ENCODE measurements around the gene OTOF. TPM values are rescaled to one million over a fixed set of nuclear protein-coding genes. Genes with fewer than 3 reads are reported as not detected.
"Not testable (repeated sequence)": the region's sequence is repeated elsewhere in the genome, so short reads cannot be mapped to it uniquely, and the experiment has no call there.

OTOF gene
- total RNA-seq, 1 donor from 2014 or later = 0.47 TPM

DNA sequence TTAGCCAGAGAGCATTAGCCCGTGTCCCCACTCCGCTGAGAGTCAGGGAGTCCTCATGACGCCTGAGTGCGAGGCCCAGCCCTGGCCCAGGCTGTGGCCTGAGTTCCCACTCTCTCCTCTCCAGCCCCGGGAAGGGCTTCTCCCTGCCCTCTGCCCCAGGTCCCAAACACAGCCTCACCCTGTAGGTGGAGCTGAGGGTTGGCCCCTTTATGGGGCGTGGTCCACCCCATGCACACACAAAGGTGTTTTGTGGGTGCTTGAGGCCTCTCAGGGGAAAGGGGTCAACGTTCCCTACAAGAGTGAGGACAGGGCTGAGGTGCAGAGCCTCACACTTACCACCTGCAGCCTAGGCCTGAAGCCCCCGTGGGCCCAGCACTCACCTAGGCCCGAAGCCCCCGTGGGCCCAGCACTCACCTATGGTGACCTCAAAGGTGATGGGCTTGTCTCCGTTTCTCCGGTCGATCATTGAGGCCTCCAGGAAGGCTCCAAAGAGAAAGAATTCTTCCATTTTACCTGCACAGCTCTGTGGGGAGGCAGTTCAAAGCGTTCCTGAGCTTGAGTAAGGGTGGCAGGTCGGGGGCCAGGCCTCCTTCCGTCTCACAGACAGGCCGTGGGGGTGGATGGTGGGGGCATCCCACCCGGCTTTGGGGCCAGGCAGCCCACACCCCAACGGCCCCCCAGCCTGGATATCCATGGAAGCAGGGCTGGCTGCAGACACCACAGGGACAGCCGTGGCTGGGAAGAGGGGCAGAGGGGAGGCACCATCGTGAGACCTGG is 2.1 kb upstream of the OTOF start:
- no peak for DNase-seq

DNA sequence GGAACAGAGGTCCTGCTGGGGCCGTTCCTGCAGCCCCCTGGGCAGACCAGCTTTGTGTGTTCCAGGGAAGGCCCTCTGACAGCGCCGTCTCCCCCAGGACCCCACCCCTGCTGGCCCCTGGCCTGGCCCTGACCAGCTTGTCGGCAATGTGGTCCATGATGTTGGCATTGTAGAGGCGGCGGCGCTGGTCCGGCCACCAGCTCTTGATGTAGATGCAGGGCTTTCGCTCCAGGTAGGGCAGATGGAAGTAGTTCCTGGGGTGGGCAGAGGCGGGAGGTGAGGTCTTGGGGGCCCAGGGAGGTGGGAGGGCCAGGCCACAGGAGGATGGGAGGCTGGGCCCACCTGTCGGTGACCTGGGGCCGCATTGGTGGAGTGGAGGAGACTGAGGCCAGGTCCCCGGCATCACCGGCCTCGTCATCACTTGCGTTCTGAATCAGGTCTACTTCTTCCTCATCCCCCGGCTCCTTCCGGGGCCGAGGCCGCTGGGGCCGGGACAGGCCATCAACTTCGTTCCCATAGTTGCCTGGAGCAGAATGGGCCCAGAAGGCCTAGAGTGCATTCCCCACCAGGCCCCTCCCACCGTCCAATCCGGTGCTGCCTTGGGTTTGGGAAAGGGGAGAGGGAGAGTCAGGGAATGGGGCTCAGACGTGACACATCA is 1.3 kb upstream of the OTOF start:
- DNase-seq = no peak

DNA sequence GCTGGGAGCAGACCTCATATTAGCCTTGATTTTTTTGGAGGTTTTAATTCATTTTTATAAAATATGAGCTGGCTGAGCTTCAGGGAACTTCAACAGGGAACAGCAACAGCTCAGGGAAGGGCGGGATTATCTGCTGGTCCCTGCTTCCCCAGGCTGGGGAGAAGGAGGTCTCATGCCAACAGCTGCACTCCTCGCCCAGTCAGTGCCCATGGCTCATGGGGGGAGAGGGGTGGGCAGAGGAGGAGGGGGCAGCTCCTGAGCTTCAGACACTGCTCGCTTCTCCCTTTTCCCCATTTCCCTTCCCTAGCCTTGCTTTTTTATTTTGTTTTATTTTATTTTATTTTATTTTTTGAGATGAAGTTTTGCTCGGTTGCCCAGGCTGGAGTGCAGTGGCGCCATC is 442 bp upstream of the OTOF start:
- DNase-seq = no peak

DNA sequence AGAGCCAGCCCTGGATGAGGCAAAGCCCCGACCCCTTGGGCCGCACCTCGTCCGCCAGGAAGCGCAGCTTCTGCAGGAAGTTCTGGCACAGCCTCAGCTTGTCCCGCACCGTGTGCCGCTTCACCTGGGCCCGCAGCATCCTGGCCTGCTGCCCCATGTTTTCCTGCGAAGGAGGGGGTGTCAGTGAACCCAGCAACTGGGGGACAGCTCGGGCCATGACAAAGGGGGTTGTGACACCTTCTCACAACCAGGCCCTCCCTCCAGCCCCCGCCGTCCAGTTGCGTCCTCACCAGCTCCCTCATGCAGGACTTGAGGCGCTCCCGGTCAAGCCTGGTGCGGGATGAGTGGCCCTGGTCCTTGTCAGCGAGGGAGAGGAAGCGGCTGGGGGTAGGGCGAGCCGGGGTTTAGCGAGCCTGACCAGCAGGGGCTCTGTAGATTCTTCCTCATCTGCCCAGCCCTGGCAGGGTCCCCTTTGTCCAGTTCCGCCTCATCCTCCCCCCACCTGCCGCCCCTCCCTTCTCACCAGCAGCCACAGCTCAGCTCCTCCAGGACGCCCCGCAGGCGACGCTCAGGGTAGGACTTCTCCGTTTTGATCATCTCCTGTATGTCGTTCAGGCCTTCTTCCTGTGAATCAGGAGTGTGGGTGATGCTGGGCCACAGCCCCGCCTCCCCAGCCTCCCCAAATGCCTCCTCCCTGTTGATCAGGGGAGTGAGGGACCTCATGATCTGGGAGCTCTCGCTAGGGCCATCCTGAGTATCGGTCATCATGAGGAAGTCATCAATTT is 606 bp downstream of the OTOF start:
- no peak for DNase-seq

DNA sequence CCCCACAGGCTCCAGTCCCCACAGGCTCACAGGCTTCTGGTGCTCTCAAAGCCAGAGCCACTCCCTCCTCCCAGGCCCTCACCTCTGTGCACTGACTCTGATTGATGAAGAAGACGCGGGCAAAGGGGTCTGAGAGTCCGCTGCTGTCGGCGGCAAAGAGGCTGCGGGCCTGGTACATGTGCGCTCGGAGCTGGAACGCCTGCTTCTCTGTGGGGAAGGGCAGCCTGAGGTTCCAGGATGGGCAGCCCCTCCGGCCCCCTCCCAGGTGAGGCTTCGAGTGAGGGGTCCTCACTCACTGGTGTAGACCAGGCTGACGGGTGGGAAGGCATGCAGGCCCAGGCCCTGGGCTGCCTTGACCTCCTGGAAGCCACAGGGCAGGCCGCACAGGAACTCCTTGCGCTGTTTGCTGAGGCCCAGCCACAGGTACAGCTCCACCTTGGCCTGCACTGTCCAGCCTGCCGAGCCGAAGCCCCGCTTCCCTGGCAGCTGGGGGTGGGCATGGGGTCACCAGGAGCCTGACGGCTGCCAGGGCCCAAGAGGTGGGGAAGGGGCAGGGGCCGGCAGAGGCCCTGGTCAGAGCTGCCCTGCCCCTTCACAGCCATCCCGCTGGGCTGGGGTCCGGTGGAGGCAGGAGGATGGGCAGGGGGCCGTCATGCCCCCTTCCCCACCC is 2.0 kb downstream of the OTOF start:
- no peak for DNase-seq

DNA sequence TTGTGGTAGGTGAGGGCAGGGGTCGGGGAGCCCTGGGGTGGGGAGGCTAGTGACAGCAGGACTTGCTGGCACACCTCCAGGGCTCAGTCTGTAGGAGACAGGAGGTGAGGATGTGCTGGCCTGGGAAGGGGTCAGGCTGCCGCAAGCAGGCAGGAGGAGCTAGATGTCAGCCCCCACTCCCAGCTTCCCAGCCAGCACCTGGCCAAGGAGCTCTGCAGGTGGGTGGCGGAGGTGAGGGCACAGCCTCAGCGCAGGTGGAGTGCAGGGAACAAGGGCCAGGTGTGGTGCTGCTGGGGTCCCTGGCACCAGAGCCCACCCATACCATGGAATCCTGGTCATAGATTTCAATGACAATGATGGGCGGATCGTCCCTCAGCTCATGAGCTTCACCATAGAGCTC is 2.9 kb downstream of the OTOF start:
- no peak for DNase-seq

DNA sequence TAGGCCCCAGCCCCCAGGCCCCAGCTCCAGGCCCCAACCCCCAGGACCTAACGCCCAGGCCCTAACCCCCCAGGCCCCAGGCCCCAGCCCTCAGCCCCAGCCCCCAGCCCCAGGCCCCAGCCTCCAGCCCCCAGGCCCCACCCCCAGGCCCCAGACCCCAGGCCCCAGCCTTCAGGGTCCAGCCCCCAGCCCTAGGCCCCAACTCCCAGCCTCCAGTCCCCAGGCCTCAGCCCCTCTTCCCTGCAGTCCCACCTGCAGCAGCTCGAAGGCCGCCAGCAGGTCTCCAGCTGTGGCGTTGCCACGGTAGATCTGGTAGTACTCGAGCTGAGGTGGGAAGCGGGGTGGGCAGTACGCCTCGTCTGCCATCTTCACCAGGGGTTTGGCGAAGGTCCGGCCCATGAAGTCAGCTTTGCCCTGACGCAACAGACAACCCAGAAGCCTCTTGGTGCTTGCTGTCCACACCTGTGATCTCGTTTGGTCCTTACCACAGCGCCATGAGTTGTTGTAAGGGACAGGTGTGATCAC is 3.6 kb downstream of the OTOF start:
- DNase-seq = no peak

DNA sequence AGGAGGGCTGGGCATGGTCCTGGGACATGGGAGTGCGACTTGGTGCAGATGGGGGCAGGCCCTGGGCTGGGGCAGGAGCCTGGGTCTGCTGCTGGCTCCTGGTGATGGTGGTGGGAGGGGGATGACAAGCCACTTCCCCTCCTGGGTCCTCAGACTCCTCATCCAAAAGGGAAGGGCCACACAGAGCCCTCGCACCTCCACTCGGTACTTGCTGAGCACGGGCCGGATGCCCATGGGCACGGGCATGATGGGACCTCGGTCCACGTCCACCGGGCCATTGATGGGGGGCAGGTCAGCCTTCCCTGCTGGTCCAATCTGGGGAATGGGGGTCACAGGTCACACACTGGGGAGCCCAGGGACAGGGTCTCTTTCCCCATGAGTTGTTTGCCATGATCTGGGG is 4.1 kb downstream of the OTOF start:
- no peak for DNase-seq

DNA sequence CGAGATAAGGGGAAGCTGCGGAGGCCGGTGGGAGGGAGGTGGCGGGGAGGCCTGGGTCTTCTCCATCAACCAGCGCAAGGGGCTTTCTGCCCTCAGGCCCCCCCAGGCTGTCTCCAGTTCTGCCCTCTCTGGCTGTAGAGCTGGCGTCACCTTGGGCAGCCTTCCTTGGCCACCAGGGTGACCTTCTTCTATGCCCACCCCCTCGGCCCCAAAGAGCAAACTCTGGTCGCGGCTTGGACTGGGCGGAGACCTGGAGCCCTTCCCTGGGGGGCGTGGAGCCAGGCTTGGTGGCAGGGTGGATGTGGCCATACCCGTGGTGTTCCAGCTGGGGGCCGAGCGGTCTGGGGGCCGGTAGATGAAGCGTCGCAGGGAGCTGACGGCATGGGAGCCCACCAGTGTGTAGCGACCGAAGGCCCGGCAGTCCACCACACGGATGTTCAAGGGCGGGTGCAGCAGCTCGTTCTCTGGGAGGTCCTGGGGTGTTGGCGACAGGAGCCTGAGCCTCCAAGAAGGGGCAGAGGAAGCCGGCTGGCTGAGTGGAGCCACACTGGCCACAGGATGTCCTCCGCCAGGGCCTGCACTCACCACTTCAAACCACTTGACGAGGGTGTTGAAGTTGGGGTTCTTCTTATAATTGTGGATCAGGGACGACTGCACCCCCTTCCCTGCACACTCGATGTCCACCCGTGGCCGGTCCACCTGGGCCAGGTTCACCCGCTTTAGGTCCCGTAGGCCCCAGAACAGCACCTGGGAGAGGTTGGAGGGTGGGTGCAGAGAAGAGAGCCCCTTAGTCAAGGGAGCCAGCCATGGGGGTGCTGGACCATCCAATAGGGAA is 4.9 kb downstream of the OTOF start:
- no peak for DNase-seq

DNA sequence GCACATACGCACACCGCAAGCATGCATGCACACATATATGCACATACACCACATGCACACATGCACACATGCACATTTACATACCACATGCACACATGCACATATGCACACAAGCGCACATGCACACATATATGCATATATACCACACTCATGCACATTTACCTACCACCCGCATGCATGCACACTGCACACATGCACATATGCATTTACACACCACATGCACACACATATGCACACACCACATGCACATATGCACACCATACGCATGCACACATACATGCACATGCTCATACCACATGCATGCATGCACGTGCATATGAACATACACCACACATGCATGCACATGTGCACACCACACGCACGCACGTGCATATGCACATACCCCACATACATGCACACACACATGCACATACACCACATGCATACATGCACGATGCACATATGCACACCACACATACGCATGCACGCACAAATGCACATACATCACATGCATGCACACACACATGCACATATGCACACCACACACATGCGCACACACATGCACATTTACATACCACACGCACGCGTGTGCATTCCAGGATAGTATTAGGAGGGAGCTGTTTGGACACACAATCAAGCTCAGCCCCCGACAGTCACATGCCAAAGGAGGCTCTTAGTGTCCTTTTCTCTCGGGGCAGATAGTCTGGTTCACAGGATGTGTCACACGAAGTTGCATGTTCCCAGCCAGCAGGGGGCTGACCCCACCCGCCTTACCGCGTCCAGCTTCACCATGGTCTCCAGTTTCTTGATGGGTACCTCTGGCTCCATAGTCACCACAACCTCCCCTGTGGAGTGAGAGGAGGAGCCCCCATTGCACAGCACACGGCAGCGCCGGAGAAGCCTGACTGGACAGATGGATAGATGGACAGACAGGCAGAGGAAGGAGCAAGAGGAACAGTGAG is 5.9 kb downstream of the OTOF start:
- no peak for DNase-seq

DNA sequence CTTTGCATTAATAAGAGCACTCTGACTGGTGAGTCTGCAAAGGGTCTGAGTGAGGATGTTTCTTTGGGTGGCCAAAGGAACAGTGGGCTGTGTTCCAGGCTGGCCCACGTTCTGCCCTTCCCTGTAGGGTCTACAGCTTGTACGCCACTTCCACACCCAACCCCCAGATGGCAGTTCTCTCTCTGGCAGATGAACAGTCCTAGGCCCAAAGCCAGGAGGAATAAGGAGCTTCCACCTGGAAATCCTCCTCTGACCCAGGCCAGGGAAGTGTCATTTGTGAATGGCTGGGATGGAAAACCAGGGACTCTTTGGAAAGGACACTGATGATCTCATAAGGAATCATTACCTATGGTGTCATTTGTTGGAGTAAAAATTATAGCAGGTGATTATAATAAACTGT is 6.6 kb downstream of the OTOF start:
- DNase-seq = no peak

DNA sequence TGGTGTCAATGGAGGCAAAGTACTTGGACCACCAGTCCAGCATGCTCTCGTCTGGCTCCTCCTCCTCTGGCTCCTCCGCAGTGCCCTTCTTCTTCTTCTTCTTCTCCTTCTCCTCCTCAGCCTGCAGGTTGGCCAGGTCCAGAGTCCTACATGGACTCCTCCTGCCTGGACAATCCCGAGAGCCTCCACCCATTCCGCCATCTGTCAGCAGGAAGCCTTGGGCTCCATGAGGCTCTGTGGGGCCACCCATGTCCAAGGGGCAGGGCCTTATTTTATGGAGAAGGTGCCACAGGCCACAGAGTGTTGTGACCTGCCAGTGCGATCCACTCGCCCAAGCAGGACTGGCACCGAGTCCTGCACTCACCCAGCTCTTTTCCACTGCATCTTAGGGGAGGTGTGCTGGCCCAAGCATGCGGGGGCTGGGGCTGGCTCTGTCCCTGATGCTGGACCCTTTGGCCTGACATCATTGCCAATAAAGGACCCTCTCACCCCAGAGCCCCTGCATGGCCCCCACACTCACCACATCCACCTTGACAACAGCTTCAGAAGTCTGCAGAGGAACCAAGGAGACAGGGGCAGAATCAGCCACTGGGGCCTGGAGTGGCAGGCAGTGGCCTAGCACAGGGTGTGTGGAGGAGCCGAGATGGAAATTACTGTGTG is 7.2 kb downstream of the OTOF start:
- no peak for DNase-seq

DNA sequence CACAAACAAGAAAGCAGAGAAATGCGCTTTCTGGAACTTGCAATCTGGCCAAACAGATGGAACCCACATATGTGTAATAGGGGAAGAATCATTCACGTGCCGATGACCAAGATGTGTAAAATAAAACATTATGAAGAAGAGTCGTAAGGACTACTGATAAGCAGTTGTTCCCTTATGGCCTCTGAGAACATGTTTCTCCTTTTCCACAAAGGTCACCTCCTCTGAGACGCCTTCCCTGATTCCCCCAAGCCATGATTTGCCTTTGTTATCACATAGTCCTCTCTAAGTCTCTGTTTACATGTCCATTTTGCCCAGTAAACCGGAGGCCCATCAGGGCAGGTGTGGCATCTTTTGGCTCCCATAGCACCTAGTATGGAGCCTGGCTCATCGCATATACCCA is 8.0 kb downstream of the OTOF start:
- no peak for DNase-seq

DNA sequence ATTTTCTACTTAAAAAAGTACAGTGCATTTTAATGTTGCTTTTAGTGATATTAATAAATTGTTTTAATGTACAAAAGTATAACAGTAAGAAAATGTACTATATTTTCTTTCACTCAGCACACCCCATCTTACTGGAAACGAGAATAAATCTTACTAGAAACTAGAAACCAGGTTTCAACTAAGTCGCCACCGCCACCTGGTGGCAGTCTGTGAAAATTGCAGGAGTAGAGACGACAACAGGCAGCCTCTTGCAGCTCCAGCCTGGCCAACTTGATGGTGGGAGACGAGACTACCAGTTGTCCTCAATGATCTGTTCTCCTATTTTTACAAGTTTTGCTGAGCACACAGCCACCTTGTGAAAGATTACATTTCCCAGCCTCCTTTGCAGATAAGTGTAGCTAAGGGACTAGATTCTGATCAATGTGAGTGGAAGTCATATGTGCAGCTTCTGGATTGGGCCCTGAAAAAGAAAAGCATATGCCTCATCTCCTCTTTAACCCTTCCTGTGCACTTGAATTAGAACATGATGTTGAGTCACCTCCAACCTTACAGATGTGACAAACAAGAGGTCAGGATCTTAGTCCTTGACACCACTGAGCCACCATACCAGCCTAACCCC is 8.7 kb downstream of the OTOF start:
- DNase-seq = no peak

DNA sequence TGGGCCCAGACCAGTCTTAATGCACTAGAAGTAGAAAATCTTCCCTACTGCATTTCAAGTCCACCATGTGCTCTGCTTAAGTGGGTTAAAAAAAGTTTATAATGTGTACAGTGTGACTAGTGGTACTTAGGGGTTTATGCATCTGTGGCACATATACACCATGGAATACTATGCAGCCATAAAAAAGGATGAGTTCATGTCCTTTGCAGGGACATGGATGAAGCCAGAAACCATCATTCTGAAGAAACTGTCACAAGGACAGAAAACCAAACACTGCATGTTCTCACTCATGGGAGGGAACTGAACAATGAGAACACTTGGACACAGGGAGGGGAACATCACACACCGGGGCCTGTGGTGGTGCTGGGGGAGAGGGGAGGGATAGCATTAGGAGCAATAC is 9.4 kb downstream of the OTOF start:
- not testable (repeated sequence) for DNase-seq

DNA sequence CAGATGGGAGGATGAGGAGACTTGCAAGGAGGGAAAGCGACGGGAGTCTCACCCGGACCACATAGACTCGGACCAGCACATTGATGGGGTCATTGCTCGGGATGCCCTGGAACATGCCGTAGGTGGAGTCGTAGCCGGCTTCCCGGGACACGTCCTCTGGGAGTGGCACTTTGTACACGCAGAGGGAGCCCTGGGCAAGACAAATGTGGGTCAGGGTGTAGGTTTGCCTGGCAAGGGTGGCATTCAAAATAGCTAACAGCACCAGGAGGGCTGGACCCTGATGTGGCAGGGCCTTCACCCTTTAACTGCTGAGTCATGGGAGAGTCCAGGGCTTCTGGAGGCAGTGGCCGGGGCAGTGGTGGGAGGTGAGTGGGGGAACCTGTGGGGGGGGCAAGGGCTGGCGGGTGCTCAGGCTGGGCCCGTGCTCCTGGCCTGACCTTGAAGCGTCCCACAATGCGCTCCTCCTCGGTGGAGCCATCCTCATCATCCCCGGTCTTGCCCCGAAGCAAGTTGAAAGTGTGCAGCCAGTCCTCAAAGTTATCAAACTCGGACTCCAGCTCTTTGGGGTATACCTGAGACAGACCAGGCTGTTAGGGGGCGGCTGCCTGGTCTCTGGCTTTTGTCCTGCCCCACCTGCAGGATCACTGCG is 11.1 kb downstream of the OTOF start:
- no peak for DNase-seq

DNA sequence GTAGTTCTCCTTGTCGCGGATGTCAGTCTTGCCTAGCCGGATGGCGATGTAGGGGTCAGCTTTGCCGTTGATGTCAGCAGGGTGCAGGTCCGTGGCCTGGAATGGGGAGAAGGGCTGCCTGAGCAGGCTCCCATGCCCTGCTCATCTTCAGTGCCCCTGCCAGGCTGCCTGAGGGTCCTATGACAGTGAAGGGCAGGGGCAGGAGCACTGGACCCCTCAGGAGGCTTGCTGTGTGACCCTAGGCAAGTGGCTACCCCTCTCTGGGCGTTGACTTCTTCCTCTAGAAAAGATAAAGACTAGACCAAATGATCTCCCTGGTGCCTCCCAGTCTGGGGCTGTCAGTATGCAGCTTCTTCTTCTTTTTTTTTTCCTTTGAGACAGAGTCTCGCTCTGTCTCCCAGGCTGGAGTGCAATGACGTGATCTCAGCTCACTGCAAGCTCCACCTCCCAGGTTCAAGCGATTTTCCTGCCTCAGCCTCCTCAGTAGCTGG is 11.9 kb downstream of the OTOF start:
- DNase-seq = no peak

DNA sequence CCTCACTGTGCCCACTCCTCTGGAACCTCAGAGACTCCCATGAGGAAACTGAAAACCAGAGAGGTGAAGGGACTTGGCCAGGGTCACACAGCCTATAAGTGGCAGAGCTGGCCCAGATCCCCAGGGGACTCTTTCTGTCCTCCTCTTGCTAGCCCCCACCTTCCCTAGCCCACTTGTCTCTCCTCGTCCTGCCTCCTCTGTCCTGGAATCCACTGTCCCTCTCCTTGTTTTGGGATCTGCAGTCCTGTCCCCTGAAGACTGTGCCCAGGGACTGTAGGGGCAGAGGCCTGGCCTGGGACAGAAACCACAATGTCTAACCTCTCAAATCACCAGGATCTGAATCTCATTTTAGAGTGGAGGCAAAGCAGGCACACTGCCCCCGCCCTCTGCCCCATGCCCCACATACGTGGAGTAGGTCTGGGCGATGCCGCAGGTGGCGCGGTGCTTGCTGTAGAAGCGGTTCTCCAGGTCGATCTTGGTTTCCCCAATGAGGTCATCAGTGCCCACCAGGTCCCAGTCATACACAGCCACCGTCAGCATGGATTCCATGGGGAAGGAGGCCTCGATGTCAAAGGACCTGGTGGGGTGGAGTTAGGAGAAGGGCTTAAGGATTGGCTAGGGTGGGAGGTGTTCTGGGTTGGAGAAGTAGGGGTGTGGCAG is 12.5 kb downstream of the OTOF start:
- DNase-seq = no peak
